GM20431 (cell line): ENCODE data around the gene PARVA.

ENCODE experiments used
- in situ Hi-C: fragments of 300-500 bp; cut with MseI, MboI; formaldehyde crosslinking; loops from one replicate; pipeline ENCODE4 v1.15.0; 2020; ENCODE audit warnings: low sequenced_read_pairs; ENCODE audit not compliant: unreplicated experiment

The PARVA gene

DNA sequence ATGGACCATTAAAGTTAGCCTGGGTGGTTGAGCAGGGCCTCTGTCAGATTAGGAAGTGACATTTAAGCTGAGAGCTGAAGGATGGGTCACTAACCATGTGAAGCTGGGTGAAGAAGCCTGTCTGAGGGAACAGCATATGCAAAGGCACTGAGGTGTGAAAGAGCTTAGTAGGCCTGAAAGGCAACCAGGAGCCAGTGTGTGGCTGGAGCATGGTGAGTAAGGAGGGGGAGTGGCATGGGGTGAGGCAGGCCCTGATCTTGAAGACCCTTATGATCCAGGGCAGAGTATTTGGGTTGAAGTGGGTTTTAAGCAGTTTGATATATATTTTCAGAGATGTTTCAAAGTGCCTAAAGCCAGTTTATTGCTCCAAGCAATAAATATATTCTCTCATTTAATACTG lies 48.8 kb downstream of the PARVA start:
- in situ Hi-C loops: no loop called here

DNA sequence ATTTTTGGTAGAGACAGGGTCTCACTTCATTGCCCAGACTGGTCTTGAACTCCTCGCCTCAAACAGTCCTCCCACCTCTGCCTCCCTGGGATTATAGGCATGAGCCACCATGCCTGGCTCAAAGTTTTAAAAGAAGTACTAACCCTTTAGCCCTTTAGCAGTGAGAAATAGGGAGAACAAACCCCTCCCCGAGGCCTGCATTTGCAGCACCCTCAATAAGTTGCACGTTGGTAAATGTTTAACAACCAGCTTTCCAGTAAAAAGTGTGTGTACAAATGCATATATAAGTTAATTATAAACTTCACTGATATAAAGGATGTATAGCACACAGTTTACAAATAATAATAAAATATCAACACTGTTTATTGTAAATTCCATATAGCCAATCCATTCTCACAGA lies 51.8 kb downstream of the PARVA start:
- in situ Hi-C loops: no loop called here

DNA sequence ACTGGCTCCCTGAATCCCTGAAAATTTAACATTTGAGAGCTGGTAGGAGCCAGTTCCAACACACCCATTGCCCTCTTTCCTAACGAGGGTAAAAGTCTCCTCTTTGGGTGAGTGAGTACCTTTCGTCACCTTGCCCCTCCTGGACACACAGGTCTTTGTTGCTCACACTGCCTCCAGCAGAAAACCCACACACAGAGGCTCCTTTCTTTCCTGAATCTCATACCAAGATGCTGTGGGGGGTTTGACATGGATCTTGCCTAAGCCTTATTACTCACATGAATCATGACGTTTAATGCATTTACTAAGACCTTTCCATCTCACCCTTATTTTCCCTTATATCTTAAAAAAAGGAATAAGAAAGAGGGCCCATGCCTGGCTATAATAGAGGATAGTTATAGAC lies 53.0 kb downstream of the PARVA start:
- in situ Hi-C loops: no loop called here

DNA sequence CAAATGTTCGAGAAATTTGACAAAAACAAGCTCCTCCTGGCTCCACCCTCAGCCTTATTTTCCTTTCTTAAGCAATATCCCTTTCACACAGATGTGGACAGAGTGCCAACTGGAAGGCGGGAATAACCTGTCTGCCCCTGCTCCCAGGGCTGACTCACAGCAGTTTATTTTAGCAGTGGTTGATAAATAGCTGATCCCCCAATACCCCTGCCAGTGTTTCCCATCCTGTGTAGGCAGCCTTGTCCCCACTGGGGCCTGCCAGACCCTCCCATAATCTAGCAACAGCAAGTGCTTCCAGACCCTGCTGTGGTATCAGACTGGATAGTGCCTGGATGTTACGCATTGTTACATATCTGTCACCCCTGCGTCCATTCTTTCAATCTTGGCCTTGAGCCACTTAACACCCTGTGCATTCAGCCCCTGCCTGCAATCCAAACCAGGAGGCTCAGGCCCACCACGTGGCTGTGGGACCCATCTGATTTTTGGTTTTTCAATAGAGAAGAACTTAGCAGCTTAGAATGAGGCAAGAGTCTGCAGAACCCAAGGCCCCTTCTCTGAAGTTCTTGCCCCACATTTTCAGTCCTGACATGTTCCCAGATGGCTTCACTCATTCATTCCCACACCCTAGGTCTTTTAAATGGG lies 53.7 kb downstream of the PARVA start:
- in situ Hi-C loops: no loop called here

DNA sequence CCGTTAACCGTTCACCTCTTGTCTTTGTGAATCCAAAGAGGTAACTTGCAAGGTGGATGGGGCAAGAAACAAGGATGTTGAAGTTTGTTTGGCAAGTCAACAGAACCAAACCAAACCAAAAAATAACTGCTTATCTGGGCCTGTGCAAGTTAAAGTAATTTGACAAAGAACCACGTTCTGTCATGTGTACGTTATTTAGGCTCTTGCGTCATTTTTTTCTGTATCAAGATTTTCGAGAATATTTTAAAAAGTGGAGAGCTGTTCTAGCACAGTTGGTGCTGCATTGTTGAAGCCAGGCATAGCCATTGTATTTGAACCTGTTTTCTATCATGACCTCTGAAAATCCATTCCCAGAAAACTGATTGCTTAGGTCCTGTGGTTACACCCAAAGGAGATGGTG lies 55.1 kb downstream of the PARVA start:
- in situ Hi-C loops: no loop called here

DNA sequence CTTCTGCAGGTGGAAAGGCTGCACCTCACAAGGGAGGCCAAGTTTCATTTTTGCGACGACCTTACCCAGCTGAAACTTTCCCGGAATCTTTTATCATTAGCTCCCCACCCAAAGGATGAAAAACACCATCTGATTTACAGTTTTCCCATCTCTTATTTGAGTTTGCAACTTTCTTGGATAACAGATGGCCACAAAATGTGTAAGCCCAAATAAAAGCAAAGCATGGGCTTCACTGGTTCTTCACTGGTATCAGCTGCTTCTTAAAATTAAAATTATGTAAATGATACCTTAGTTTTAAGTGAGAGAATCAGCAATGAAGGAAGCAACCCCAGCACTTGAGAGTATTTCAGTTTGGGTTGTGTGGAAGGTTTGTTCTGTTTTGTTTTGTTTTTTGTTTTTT lies 55.8 kb downstream of the PARVA start:
- in situ Hi-C loops: no loop called here

DNA sequence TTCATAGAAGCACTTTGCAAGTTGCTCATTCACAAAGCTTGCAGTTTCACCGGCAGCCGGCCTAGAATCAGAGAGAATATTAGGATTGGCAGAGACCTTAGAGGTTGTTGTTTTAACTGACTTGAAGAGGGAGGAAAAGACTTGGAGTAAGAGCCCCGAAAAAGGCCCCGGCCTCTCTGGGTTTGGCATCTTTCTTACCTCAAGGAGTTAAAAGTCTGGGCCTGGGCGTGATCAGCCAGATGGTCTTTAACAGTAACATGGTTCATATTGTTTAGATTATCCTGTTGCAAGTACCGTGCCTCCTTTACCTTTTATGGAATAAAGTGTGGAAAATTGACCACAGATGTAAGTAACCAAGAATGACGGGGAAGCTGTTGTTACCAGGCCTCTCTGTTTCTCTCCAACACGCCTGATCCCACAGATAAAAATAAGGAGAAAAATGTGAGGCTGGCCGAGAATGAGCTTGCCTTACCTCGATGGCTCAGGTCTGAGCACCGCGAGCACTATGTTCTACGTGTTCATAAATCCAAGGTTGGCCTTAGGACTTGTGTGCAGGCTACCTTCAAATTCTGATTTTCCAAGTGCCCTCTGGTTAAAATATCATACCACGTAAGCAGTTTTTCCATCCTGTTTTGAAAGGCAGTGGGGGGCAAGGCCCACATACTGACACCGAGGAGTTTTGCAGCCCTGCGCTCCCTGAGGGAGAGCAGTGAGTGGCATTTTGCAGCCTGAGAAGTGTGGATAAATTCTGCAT lies 56.4 kb downstream of the PARVA start:
- in situ Hi-C loops: no loop called here

DNA sequence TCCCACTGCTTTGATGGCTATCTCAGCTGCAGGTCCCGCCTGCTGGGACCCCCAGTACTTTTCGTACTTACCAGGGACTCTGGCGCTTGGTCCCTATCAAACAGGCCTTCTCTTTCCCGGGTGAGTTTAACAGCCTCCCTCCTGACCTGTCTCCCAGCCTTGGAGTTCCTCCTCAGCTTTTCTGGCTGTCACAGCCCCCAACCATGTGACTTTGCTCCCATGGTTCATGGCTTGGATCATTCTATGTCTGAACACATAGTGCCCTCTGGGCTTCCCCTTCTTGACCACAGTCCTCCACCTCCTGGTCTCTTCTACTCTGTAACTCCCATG lies 56.9 kb downstream of the PARVA start:
- in situ Hi-C loops: no loop called here

DNA sequence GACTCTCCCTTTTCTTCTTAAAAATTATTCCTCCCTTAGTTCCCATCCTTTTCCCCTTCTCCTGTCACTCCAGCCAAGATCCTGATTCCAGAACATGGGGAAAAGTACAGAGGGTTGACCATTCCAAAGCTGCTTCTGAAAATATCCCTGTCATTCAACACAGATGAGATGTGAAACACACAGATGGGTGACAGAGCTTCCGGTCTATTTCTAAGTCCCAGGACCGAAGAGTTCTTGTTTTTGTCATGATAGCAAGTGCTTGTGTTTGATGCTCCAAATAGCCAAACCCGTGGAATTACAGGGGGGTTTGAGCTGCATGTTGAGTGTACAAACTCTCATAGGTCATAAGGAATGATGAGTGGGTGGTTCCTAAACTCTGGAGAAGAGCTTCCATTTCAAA lies 57.9 kb downstream of the PARVA start:
- in situ Hi-C loops: no loop called here

DNA sequence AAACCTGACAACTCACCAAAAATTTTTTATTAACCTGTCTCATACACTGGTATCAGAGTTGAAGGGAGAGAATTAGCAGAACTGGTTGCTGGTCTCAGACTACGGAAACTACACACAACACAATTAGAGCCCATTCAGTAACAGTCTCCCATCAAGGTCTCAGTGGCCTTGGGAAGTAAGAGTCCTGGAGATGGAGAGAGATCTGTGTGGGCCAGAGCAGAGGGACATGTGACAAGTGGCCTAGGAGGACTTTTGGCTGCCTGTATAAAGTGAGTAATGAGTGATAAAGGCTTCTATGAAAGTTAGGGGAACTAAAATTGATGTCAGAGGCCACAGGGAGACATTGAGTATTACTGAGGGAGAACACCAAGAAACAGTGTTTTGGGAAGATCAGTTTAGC lies 58.9 kb downstream of the PARVA start:
- in situ Hi-C loops: no loop called here

DNA sequence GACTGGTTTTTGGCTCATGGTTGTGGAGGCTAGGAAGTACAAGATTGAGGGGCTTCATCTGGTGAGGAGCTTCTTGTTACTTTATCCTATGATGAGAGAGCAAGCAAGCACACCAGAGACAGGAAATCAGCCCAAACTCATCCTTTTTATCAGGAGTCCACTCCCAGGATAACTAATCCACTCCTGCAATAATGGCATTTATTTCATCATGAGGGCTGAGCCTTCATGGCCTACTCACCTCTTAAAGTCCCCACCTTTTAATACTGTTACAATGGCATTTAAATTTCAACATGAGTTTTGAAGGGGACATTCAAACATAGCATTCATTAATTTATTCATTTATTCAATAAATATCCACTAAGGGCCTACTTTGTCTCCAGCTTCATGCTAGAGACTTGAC lies 60.9 kb downstream of the PARVA start:
- in situ Hi-C loops: no loop called here

DNA sequence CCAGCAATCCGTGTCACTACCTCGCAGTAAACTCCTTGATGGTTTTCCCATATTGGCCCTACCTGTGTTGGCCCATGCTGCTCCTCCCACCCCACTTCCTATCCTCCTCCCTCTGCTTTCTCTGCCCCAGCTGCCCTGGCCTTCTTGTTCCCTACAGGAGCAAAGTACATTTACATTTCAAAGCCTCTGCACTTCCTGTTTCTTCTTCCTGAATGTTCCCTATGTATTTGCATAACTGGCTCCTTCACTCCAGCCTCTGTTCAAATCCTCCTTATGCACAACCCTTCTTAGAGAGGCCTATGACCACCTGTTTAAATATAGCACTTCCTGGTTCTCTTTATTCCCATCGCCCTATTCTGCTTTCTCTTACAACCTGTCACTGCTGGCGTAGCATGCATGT lies 62.2 kb downstream of the PARVA start:
- in situ Hi-C loops: no loop called here

DNA sequence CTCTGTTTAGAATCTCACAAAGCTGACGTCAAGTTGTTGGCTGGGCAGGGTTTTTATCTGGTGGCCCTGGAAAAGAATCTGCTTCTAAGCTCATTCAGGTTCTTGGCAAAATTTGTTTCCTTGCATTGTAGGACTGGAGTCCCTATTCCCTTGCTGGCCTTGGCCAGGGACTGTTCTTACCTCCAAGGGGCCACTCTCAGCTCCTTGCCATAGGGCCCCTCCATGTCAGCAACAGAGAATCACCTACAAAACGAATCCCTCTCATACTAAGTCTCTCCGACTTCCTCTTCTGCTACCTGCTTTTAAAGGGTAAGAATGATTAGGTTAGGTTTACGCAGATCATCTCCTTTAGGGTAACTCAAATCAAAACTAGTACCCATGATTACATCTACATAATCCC lies 63.2 kb downstream of the PARVA start:
- in situ Hi-C loops: no loop called here

DNA sequence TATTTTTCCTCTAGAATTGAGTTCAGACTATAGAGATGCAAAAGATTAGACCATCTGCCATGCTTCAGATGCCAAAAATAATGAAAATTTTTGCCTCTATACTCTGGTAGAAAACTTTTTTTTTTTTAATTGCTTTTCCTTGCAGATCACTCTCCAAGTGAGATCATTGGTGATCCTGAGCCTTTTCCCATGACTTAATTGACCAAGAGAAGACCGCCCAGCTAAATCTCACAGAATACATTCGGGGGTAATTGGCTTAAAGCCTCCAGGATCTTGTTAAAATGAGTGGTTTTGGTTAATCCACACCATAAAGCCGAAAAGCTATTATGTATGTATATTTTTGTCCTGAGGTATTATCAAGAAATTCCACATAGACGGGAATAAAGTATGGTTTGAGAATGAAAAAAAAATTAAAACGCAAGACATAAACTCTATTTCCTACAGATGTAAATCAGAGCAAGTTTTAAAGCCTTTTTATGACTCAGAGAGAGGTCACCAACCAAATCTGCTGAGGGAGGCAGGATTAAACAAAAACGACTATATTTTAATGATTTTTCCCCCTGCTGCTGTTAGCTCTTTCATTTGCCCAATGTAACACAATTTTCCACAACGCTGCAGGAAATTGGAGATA lies 64.0 kb downstream of the PARVA start:
- in situ Hi-C loops: no loop called here

DNA sequence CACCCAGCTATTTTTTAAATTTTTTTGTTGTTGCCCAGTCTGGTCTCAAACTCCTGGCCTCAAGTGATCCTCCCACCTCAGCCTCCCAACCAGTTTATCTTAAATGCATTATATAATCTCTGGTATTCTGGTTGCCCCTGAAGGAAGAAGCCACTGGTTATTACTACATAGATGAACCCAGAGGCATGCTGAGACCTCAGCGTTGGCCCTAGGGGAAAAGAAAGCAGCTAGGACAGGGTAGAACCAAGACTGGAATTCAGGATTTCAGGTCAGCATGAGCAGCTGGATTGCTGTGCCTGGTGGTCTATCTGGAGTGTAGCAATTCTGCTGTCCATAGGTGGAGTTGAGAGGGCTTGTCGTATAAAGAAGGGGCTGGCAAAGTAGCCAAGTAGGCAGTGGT lies 67.2 kb downstream of the PARVA start:
- in situ Hi-C loops: no loop called here

DNA sequence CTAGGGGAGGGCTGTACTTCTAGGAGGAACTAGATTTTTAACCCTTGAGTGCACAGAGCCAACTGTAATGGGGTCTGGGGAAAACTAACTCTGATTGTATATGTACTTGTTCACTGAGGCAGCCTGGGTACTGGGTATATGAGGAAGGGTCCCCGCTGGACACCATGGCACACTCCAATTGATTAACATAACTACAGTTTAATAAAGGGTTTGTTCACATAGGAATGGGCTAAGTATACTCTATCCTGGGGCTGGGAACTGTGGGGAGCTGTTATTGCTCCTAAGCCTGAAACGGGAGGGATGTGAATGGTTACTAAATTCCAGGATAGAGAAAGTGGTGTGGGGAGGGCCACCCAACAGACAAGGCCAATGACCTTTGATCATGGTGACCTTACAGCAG lies 67.6 kb downstream of the PARVA start:
- in situ Hi-C loops: no loop called here

DNA sequence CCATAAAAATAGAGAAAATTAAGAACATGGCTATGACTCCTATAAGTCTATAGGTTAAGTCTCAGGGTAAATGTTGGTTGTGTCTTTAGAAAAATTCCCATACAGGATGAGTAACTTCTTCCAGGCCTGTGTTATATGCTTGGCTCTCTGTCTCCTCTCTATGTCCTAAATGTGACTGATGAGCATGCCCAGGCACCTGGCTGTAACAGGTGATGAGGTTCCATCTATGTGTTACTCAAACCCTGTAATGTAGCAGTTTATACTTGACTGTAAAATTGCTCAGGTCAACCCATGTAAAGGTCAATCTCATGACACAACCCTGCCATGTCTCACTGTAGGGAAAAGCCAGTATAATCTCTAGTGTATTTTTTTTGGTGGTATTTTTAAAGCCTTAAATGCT lies 69.5 kb downstream of the PARVA start:
- in situ Hi-C loops: no loop called here

DNA sequence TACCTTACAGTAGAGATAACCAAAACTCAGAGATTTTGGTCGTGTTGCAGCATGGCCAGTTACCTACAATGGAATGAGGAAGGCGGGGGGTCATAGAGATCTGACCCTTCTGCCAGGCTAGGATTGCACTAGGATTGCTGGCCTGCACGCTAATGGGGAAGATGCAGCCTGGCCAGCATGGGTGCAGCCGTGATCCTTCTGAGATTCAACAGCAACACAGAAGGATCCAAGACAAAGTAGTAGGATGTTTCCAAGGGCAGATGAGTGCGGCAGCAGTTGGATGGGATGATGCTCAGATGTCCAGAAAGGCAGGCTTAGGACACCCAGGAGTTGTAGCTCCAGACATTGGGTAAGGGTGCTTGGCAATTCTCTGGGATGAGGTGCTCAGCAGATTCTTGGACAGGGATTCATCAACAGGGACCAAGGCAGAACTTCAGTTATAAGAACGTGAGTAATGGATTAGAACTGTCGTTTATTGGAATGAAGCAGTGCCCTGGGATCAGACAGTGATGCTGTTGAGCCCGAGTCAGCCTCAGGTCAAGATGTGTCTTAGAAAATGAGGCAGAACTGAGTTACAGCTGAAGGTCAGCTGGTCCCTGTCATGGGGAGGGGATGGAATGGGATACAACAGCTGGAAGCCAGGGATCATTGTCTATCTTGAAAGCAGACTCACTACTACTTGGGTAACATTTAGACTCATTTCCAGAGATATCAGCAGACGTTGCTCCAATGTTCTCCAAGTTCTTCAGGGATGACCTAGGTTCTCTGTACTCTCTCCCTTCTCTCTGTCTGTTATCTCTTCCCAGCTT lies 71.0 kb downstream of the PARVA start:
- in situ Hi-C loops: no loop called here

DNA sequence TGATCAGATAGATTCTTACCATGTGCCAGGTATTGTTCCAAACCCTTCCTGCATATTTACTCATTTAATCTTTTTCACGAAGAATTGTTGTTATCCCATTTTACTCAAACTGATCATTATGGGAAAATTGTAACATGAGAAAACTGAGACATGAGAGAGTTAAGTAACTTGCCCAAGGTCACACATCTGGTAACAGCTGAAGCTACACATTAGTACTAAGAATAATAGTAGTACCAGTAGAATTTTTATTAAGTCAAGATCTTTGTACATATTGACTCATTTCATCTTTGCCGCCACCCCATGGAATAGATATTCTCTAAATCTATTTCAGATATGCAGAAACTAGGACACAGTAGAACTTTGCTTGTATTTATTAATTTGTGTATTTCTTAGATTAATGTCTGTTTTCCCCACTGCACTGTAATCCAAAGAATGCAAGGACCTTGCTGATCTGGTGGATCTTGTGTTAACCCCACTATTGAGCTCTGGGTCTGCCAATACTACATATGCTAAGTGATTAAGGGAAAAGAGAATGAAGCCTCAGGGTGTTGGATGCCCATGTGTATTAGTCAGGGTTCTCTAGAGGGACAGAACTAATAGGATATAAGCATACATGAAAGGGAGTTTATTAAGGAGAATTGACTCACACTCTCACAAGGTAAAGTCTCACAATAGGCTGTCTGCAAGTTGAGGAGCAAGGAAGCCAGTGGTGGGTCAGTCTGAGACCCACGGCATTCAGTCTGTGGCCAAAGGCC lies 72.8 kb downstream of the PARVA start:
- in situ Hi-C loops: no loop called here

DNA sequence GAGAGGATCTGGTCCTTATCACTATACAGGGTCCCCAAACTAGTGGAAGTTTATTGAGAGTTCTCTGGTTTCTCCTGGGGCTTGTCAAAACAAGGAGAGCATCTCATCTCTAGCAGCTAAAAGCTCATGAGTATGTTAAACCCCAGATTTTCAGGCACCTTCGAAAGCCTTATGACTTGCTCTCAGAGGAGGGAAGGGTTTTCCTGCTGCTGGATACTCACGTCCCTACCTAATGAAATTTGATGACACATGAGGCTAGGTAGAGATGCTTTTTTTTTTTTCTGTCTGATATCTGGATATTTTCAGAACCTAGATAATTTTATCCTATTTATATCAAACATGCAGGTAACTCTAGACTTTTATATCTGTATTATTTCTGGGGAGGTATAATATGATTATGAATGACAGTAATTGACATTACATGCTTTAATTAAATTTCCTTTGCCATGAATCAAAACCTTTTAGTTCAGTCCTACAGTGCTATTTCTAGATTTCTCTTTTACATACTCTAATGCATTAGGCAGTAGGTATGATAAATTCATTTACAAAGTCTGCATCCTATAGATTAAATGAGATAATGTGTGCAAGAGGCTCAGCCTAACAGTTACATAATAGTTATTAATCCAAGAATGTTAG lies 73.9 kb downstream of the PARVA start:
- in situ Hi-C loops: no loop called here
